H1 (cell line): ENCODE measurements around the gene CCNG1. TPM values are rescaled to one million over a fixed set of nuclear protein-coding genes. Genes with fewer than 3 reads are reported as not detected.

Source experiments
- CTCF ChIA-PET: fragments of 300-600 bp; sonication (Branson Sonifier 250); formaldehyde crosslinking; loops from one replicate; lab custom pipeline; 2021; ENCODE audit not compliant: partially characterized antibody; lab: Charles Lee
- POLR2A ChIA-PET: fragments of 300-600 bp; sonication (Branson Sonifier 250); formaldehyde crosslinking; loops from one replicate; lab custom pipeline; 2021; ENCODE audit warnings: inconsistent platforms; ENCODE audit not compliant: partially characterized antibody; lab: Charles Lee
- DNase-seq, 2 experiments: peaks; one replicate each; pipeline versions ENCODE4 v3.0.0 to v3.0.0-alpha.2; 2010 to 2022; ENCODE audit warnings: low spot score in 2 of 2, low read depth in 1 of 2, mixed read lengths in 1 of 2
- FAIRE-seq: peaks from 2 replicates; lab custom pipeline; 2011; peaks lifted over from hg19 to GRCh38; lab: Jason Lieb, UNC
- H2AFZ ChIP-seq: 2 replicates; pipeline ENCODE4 v1.8.1; 2012; ENCODE audit warnings: low read length, inconsistent platforms
- H2AK5ac ChIP-seq: 2 replicates; pipeline ENCODE4 v1.6.1; 2013; ENCODE audit warnings: low read depth, low read length
- H2BK120ac ChIP-seq: replicated peaks from 2 replicates; pipeline ENCODE3; 2013; ENCODE audit warnings: low read depth, low read length, inconsistent platforms
- H2BK12ac ChIP-seq: 2 replicates; pipeline ENCODE4 v1.6.1; 2013; ENCODE audit warnings: low read depth, low read length
- H2BK15ac ChIP-seq: 2 replicates; pipeline ENCODE4 v1.6.1; 2013; ENCODE audit warnings: low read length
- H2BK20ac ChIP-seq: 2 replicates; pipeline ENCODE4 v1.6.1; 2013; ENCODE audit warnings: low read length
- H2BK5ac ChIP-seq: 2 replicates; pipeline ENCODE4 v1.6.1; 2013; ENCODE audit warnings: low read depth, low read length
- H3K14ac ChIP-seq: 2 replicates; pipeline ENCODE4 v1.6.1; 2013; ENCODE audit warnings: inconsistent platforms; ENCODE audit not compliant: insufficient read length
- H3K18ac ChIP-seq: 2 replicates; pipeline ENCODE4 v1.6.1; 2013; ENCODE audit warnings: low read length; ENCODE audit errors: extremely low read depth
- H3K23ac ChIP-seq: 2 replicates; pipeline ENCODE4 v1.6.1; 2013; ENCODE audit warnings: inconsistent platforms; ENCODE audit not compliant: insufficient read length
- H3K23me2 ChIP-seq: 2 replicates; pipeline ENCODE4 v1.6.1; 2013; ENCODE audit warnings: low read depth, low read length
- H3K27ac ChIP-seq: 2 replicates; pipeline ENCODE4 v1.6.1; 2011; ENCODE audit warnings: low read depth, low read length, inconsistent platforms
- H3K27me3 ChIP-seq, 4 experiments: replicated peaks in 1 of 4; 1 replicate in 1 of 4; 2 replicates in 3 of 4; pipeline versions ENCODE4 v1.6.1 to v1.8.1; 2011 to 2013; ENCODE audit warnings: low read length in 3 of 4, mild to moderate bottlenecking in 3 of 4, inconsistent platforms in 2 of 4, mixed read lengths in 2 of 4, moderate library complexity in 1 of 4; ENCODE audit not compliant: control insufficient read depth in 3 of 4, insufficient read depth in 3 of 4; ENCODE audit errors: extremely low read depth in 1 of 4
- H3K36me3 ChIP-seq, 4 experiments: 2 replicates each; pipeline versions ENCODE4 v1.6.1 to v1.8.1; 2011 to 2013; ENCODE audit warnings: mild to moderate bottlenecking in 4 of 4, low read length in 3 of 4, moderate library complexity in 2 of 4, control low read depth in 1 of 4, inconsistent platforms in 1 of 4; ENCODE audit not compliant: insufficient read depth in 4 of 4, control insufficient read depth in 2 of 4
- H3K4ac ChIP-seq: replicated peaks from 2 replicates; pipeline ENCODE3; 2013; ENCODE audit warnings: low read length, low read depth, mixed read lengths, inconsistent platforms; ENCODE audit not compliant: insufficient read length
- H3K4me1 ChIP-seq, 4 experiments: replicated peaks in 1 of 4; 1 replicate in 1 of 4; 2 replicates in 3 of 4; pipeline versions ENCODE4 v1.6.1 to v1.8.1; 2011 to 2013; ENCODE audit warnings: low read length in 3 of 4, inconsistent platforms in 2 of 4, mixed read lengths in 1 of 4; ENCODE audit not compliant: insufficient read depth in 4 of 4, control insufficient read depth in 3 of 4
- H3K4me2 ChIP-seq, 2 experiments: 2 replicates each; pipeline versions ENCODE4 v1.6.1 to v1.8.1; 2011 to 2013; ENCODE audit warnings: low read depth in 2 of 2, low read length in 2 of 2, control low read depth in 1 of 2, inconsistent platforms in 1 of 2, mild to moderate bottlenecking in 1 of 2; ENCODE audit not compliant: insufficient read depth in 1 of 2
- H3K4me3 ChIP-seq, 4 experiments: fragments of 200-600, 300-600 bp in 1 of 4; sonication (generic), shearing (Covaris generic), sonication (Bioruptor Twin) in 1 of 4; 2 replicates each; pipeline versions ENCODE4 v1.5.1 to v1.8.1; 2011 to 2016; ENCODE audit warnings: low read length in 4 of 4, low read depth in 3 of 4, control low read depth in 2 of 4, inconsistent platforms in 2 of 4, mild to moderate bottlenecking in 2 of 4, mixed read lengths in 1 of 4, moderate library complexity in 1 of 4; ENCODE audit not compliant: insufficient read depth in 2 of 4; ENCODE audit errors: extremely low read depth in 1 of 4
- H3K56ac ChIP-seq: replicated peaks from 2 replicates; pipeline ENCODE3; 2013; ENCODE audit warnings: low read depth, mild to moderate bottlenecking, mixed read lengths, low read length, inconsistent platforms; ENCODE audit not compliant: insufficient read length
- H3K79me1 ChIP-seq: 2 replicates; pipeline ENCODE4 v1.6.1; 2013; ENCODE audit warnings: low read depth, low read length, control low read depth
- H3K79me2 ChIP-seq, 2 experiments: 2 replicates each; pipeline versions ENCODE4 v1.6.1 to v1.8.1; 2012 to 2013; ENCODE audit warnings: low read length in 2 of 2, mild to moderate bottlenecking in 2 of 2, inconsistent platforms in 1 of 2; ENCODE audit not compliant: insufficient read depth in 2 of 2, control insufficient read depth in 1 of 2
- H3K9ac ChIP-seq, 4 experiments: replicated peaks in 1 of 4; 1 replicate in 1 of 4; 2 replicates in 3 of 4; pipeline versions ENCODE4 v1.6.1 to v1.8.1; 2011 to 2013; ENCODE audit warnings: low read depth in 3 of 4, low read length in 3 of 4, control low read depth in 2 of 4, mild to moderate bottlenecking in 2 of 4, moderate library complexity in 2 of 4, inconsistent platforms in 1 of 4; ENCODE audit errors: extremely low read depth in 1 of 4
- H3K9me3 ChIP-seq, 2 experiments: 2 replicates each; pipeline versions ENCODE4 v1.6.1 to v1.8.1; 2012 to 2013; ENCODE audit warnings: mild to moderate bottlenecking in 2 of 2, moderate library complexity in 2 of 2, control low read depth in 1 of 2, inconsistent platforms in 1 of 2, low read depth in 1 of 2, low read length in 1 of 2, mixed read lengths in 1 of 2; ENCODE audit not compliant: insufficient read depth in 2 of 2
- H4K20me1 ChIP-seq, 2 experiments: replicated peaks in 1 of 2; 2 replicates each; pipeline versions ENCODE3 to v1.8.1; 2011 to 2013; ENCODE audit warnings: inconsistent platforms in 2 of 2, low read length in 2 of 2, mild to moderate bottlenecking in 1 of 2; ENCODE audit not compliant: insufficient read depth in 2 of 2, control insufficient read depth in 1 of 2
- H4K5ac ChIP-seq: 2 replicates; pipeline ENCODE4 v1.6.1; 2013; ENCODE audit warnings: low read length, low read depth, mixed read lengths, inconsistent platforms; ENCODE audit not compliant: insufficient read length
- H4K8ac ChIP-seq: 2 replicates; pipeline ENCODE4 v1.8.0; 2013; ENCODE audit warnings: mild to moderate bottlenecking, moderate library complexity, low read length, inconsistent platforms; ENCODE audit not compliant: insufficient read depth; ENCODE audit errors: extremely low read depth
- H4K91ac ChIP-seq: replicated peaks from 2 replicates; pipeline ENCODE3; 2013; ENCODE audit warnings: low read length, mixed read lengths, inconsistent platforms; ENCODE audit not compliant: insufficient read length
- CHD2 ChIP-seq: IDR thresholded peaks from 2 replicates; pipeline ENCODE4 v1.6.1; 2012; ENCODE audit warnings: low read length, improper control_type of control experiment
- CREB1 ChIP-seq: IDR thresholded peaks from 2 replicates; pipeline ENCODE4 v1.6.1; 2012; ENCODE audit warnings: inconsistent platforms
- GTF2F1 ChIP-seq: IDR thresholded peaks from 2 replicates; pipeline ENCODE4 v1.6.1; 2012; ENCODE audit warnings: low read depth, low read length, improper control_type of control experiment, borderline replicate concordance
- JUN ChIP-seq: IDR thresholded peaks from 2 replicates; pipeline ENCODE4 v1.6.1; 2011; ENCODE audit warnings: low read depth, mild to moderate bottlenecking, improper control_type of control experiment, low read length
- JUND ChIP-seq: IDR thresholded peaks from 2 replicates; pipeline ENCODE4 v1.6.1; 2011; ENCODE audit warnings: mild to moderate bottlenecking, improper control_type of control experiment, low read length
- NANOG ChIP-seq: IDR thresholded peaks from 2 replicates; pipeline ENCODE4 v1.6.1; 2011; ENCODE audit warnings: low read length, low read depth, mild to moderate bottlenecking, inconsistent platforms; ENCODE audit not compliant: insufficient read depth, poor library complexity, severe bottlenecking
- POLR2AphosphoS5 ChIP-seq: IDR thresholded peaks from 2 replicates; pipeline ENCODE4 v1.6.1; 2011; ENCODE audit warnings: low read depth, low read length
- RNF2 ChIP-seq: fragments of 200-900, 300-1000 bp; sonication (generic); IDR thresholded peaks from 2 replicates; pipeline ENCODE4 v1.7.1; 2016; ENCODE audit warnings: borderline replicate concordance, low read depth, mild to moderate bottlenecking, antibody characterized with exemption, low read length; ENCODE audit not compliant: poor library complexity, severe bottlenecking; ENCODE audit errors: missing control alignments
- SAP30 ChIP-seq: fragments of 300-600 bp; sonication (generic); IDR thresholded peaks from 2 replicates; pipeline ENCODE4 v1.7.1; 2012; ENCODE audit warnings: low read length, moderate library complexity, mild to moderate bottlenecking, inconsistent platforms; ENCODE audit not compliant: insufficient read depth, insufficient replicate concordance
- SRF ChIP-seq: IDR thresholded peaks from 2 replicates; pipeline ENCODE4 v1.6.1; 2011; ENCODE audit warnings: mild to moderate bottlenecking, low read depth, low read length, moderate library complexity
- TAF7 ChIP-seq: optimal IDR thresholded peaks from 2 replicates; pipeline ENCODE3; 2011; ENCODE audit warnings: low read depth, mild to moderate bottlenecking, inconsistent platforms, low read length, moderate library complexity, borderline replicate concordance
- TEAD4 ChIP-seq: IDR thresholded peaks from 2 replicates; pipeline ENCODE4 v1.6.1; 2012; ENCODE audit warnings: low read depth, low read length, inconsistent platforms, mixed read lengths
- WGBS, 2 experiments: shearing (Covaris generic) in 1 of 2; methylation state at CpG; one replicate each; pipeline versions ENCODE4 v1.1.6 to v1.1.7; 2013 to 2015; ENCODE audit warnings: low lambda C conversion rate in 2 of 2, mixed read lengths in 2 of 2, inconsistent platforms in 1 of 2, low coverage in 1 of 2, missing lambda C conversion rate in 1 of 2; ENCODE audit not compliant: insufficient replicate concordance in 2 of 2, insufficient coverage in 1 of 2, insufficient read length in 1 of 2; ENCODE audit errors: extremely low coverage in 1 of 2, missing lambda C conversion rate in 1 of 2; 5-methylcytosine and 5-hydroxymethylcytosine counted together
- polyA plus RNA-seq, 7 experiments: library from polyadenylated mRNA; depleted of rRNA in 3 of 7; stranded (reverse) in 5 of 7; unstranded in 2 of 7; fragments of >200 nt in 5 of 7; fragments of 200-250 nt in 2 of 7; gene quantifications; 1 replicate in 5 of 7; 2 replicates in 1 of 7; 4 replicates in 1 of 7; pipeline versions ENCODE4 v1.2.1 to v1.2.3, GENCODE V29; 2011 to 2013; ENCODE audit warnings: missing spikeins in 2 of 7, mixed read lengths in 2 of 7
- total RNA-seq: library from RNA; stranded (reverse); fragmentation: NEBNext Ultra II Directional; extraction: Animal tissue kit (Norgen Biotek cat#: 25700); gene quantifications from 2 replicates; pipeline ENCODE4 v1.2.1, GENCODE V29; 2021

CCNG1 gene
- total and polyA plus RNA-seq, 2 of the 8 experiments (the other 6 are each of a cell fraction or from before 2014, with no cell fraction given) = 165 to 369 TPM

- Histone ChIP-seq H2BK120ac (no peak overlapping the region), H4K20me1 (peaks cover 7 to 14% of the 10 kb centered on the region in 2 experiments), H2BK20ac (no peak overlapping the region), H3K27me3 (no peaks in the 10 kb centered on the region), H3K4me1 (peaks cover 0 to 3% (median 1%) of the 10 kb centered on the region in 4 experiments; a peak in 3 of 7 replicates), H3K14ac (no peak overlapping the region), H3K79me2 (peaks cover 20 to 44% of the 10 kb centered on the region in 2 experiments), H3K4ac (peak overlapping the region; percentile 27), H4K5ac (peak overlapping the region; percentile 36), H2BK12ac (no peak overlapping the region), H3K79me1 (no peaks in the 10 kb centered on the region), H3K4me2 (peak overlapping the region; percentile 65 to 85), H3K4me3 (peak overlapping the region; percentile 9 to 92 (median 87); a peak in 5 of 8 replicates), H3K23ac (no peak overlapping the region), H3K36me3 (peaks cover 3 to 26% (median 18%) of the 10 kb centered on the region in 4 experiments; a peak in 7 of 8 replicates), H2BK15ac (no peak overlapping the region), H2BK5ac (no peak overlapping the region), H3K18ac (no peak overlapping the region), H3K9ac (peak overlapping the region in 1 of 4 experiments; percentile 27; a peak in 2 of 7 replicates), H2AFZ (no peak overlapping the region), H3K9me3 (no peaks in the 10 kb centered on the region), H4K8ac (no peak overlapping the region), H4K91ac (no peak overlapping the region), H3K56ac (no peak overlapping the region), H3K23me2 (peaks cover 4% of the 10 kb centered on the region; the same call in 1 of the 2 replicates), H3K27ac (no peak overlapping the region), H2AK5ac (no peak overlapping the region)
- CTCF ChIA-PET = no interaction called here
- no peak for TF ChIP-seq JUND
- no peak for TF ChIP-seq GTF2F1
- TF ChIP-seq SRF = no peak
- TF ChIP-seq CREB1 = no peak
- no peak for TF ChIP-seq NANOG
- no peak for TF ChIP-seq CHD2
- no peak for TF ChIP-seq JUN
- TF ChIP-seq SAP30 = no peak
- no peak for TF ChIP-seq TEAD4
- TF ChIP-seq POLR2AphosphoS5 = no peak
- no peak for TF ChIP-seq TAF7
- TF ChIP-seq RNF2 = no peak
- POLR2A ChIA-PET = interaction anchor here (1.0 kb wide), 1 partner anchor 24 kb away, joined by 3 read pairs; the partner anchor contains the start of gene HMMR
- WGBS, 2 experiments = 48% methylated on average over 4 of the region's 4 CpGs; no CpG with 5 or more reads in 1 of the 2 experiments
- FAIRE-seq (no peak), DNase-seq (no peak)
Observed at GRCh38 chr5:163436515-163436914, 880 bp upstream of the CCNG1 start.
